BLaER1 (cell line): ENCODE measurements around the gene CRABP2.

Experiments
- H3K27ac ChIP-seq: shearing (Covaris generic); formaldehyde crosslinking; 2 replicates; pipeline ENCODE4 v1.8.1; 2022
- H3K27me3 ChIP-seq: shearing (Covaris generic); formaldehyde crosslinking; 2 replicates; pipeline ENCODE4 v1.8.1; 2022
- H3K36me3 ChIP-seq: shearing (Covaris generic); formaldehyde crosslinking; 2 replicates; pipeline ENCODE4 v1.8.1; 2022
- H3K4me1 ChIP-seq: shearing (Covaris generic); formaldehyde crosslinking; 2 replicates; pipeline ENCODE4 v1.8.1; 2022
- H3K4me2 ChIP-seq: shearing (Covaris generic); formaldehyde crosslinking; 2 replicates; pipeline ENCODE4 v1.8.1; 2022
- H3K4me3 ChIP-seq: shearing (Covaris generic); formaldehyde crosslinking; 2 replicates; pipeline ENCODE4 v1.8.1; 2022
- H3K9ac ChIP-seq: shearing (Covaris generic); formaldehyde crosslinking; 2 replicates; pipeline ENCODE4 v1.8.1; 2022
- H3K9me3 ChIP-seq: shearing (Covaris generic); formaldehyde crosslinking; 2 replicates; pipeline ENCODE4 v1.8.1; 2022
- H4K20me1 ChIP-seq: shearing (Covaris generic); formaldehyde crosslinking; 2 replicates; pipeline ENCODE4 v1.8.1; 2022
- Cebpa-rat ChIP-seq: shearing (Covaris generic); IDR thresholded peaks from 2 replicates; pipeline ENCODE4 v1.8.1; 2022

CRABP2 gene

GRCh38 chr1:156711011-156711817, 5.8 kb upstream of the CRABP2 start:
- Histone ChIP-seq H3K36me3 (peaks cover 9% of the 10 kb centered on the region; the same call in 1 of the 2 replicates), H3K27me3 (no peaks in the 10 kb centered on the region; the same call in 1 of the 2 replicates), H3K4me1 (peaks cover 21% of the 10 kb centered on the region), H3K4me3 (no peak overlapping the region), H3K27ac (no peak overlapping the region), H3K9ac (no peak overlapping the region), H3K4me2 (no peak overlapping the region), H4K20me1 (no peaks in the 10 kb centered on the region), H3K9me3 (no peaks in the 10 kb centered on the region)
- no peak for TF ChIP-seq Cebpa-rat

DNA sequence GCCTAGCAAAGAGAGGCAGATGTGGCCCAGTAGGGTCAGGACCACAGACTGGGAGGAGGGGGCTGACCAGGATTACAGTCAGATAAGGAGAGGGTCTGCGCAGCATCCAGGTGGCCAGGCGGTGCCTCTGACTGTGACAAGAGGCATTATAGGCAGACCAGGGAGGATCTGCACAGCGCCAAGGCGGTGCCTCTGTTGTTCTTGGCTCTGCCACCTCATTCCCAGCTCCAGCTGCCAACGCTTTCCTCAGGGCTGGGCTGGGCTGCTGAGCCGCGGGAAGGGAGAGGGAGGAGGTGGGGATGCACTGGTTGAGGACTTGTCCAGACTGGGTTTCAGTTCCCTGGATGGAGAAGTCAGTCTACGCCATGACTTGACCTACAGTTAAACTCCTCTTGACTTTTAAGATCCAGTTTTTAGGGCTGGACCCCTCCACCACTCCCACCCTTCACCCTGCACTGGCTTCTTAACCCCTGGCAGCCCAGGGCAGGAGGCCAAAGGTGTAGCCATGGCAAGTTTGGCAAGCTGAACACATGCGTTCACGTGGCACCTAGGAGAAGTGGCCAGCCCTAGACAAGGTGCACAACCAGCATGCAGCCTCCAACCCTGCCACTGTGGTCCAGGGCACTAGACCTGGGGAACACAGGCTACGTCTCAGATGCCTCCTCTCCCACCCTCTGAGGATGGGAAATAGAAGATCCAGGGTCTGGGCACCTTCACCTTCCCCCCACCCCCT, 4.5 kb upstream of the CRABP2 start:
- H3K4me1 ChIP-seq = peaks cover 31% of the 10 kb centered on the region
- peaks cover 13% of the 10 kb centered on the region for H3K27me3 ChIP-seq
- H3K9ac ChIP-seq = no peak overlapping the region
- no peaks in the 10 kb centered on the region for H3K9me3 ChIP-seq
- no peak overlapping the region for H3K4me3 ChIP-seq
- H4K20me1 ChIP-seq = no peaks in the 10 kb centered on the region
- H3K4me2 ChIP-seq = no peak overlapping the region
- H3K36me3 ChIP-seq = no peaks in the 10 kb centered on the region
- no peak for TF ChIP-seq Cebpa-rat
- no peak overlapping the region for H3K27ac ChIP-seq

DNA sequence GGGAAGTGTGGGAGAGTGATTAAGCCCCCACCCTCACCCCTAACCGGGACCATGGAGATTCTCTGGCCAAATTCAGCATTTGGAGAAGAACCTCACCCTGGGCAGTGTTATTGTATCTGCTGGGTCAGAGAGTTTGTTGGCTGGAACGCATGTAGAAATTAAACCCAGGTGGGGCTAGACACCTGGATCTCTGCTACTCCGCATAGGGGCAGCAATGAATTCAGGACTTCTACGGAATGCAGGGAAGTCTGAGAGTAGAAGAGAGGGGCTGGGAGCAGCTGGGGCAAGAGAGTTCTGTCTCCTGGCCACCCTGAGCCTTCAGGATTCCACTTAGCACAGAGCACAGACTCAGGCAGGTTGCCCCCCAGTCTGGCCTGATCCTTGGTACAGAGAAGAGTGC, 3.6 kb upstream of the CRABP2 start:
- Histone ChIP-seq H3K27me3 (peaks cover 22% of the 10 kb centered on the region), H3K4me1 (peaks cover 36% of the 10 kb centered on the region)
- no peak for TF ChIP-seq Cebpa-rat

DNA sequence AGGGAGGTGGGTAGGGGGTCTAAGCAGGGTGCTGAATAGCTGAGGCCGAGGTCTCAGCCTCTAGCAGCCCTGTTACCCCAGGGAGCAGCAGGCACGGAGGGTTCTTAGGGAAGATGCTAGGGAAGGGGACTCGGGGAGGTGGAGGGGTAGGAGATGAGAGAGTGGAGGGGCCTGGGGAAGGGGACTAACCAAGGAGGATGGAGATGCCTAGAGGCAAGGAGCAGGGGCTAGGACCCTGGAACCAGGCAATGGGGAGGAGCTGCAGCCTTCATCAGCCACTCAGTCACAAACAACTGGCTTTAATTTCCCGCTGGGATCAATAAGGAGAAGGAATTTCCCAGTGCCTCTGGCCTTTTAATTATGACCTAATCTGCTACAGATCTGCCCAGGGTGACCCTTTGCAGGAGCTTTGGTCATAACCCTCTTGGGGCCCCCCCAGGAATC, 2.9 kb upstream of the CRABP2 start:
- Histone ChIP-seq H3K36me3 (no peaks in the 10 kb centered on the region), H3K27ac (no peak overlapping the region), H3K9ac (no peak overlapping the region), H3K4me2 (peak overlapping the region; percentile 99; the same call in 1 of the 2 replicates), H3K4me3 (no peak overlapping the region), H3K27me3 (peaks cover 30% of the 10 kb centered on the region), H3K9me3 (no peaks in the 10 kb centered on the region), H4K20me1 (no peaks in the 10 kb centered on the region; the same call in none of the 2 replicates), H3K4me1 (peaks cover 36% of the 10 kb centered on the region)
- TF ChIP-seq Cebpa-rat = no peak

More for the DNA sequence above, 3.6 kb upstream of the CRABP2 start:
- Histone ChIP-seq H3K27ac (no peak overlapping the region), H3K36me3 (no peaks in the 10 kb centered on the region), H4K20me1 (no peaks in the 10 kb centered on the region; the same call in 1 of the 2 replicates), H3K4me3 (no peak overlapping the region), H3K9ac (no peak overlapping the region), H3K4me2 (no peak overlapping the region), H3K9me3 (no peaks in the 10 kb centered on the region)

DNA sequence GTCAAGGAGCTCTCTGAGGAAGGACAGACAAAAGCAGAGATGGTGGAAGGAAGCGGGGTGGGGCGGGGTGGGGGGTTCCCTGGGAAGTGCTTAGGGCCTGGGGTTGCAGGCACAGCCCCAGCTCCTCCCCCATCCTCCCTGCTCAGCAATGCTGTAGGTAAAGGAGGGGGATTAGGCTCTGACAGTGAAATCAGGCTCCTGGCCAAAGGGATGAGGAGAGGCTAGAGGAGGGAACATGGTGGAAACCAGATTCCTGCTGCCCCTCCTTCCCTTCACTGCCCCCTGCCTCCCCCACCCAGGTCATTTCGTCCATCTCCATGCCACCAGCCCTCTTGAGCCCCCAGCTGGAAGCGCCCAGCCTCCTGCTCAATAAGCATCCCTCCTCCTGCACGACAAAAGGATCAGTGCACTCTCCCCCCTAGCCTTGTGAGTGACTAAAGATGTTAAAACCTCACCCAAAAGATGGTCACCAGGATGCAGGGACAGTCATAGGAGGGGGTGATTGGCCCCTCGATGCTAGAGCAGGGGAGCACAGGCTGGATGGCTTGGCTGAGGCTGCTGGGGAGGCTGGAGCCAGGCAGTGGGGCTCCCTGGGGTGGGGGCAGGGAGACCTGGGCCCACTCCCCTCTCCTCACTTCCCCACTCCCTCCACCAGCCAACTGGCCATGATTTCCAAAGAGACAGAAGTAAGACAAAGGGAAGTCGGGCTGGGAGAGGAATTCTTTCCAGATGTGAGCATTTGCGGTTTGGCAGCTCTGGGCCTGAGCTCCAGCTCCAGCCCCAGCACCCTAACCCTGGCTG, 2.2 kb upstream of the CRABP2 start:
- Histone ChIP-seq H4K20me1 (no peaks in the 10 kb centered on the region; the same call in none of the 2 replicates), H3K4me3 (no peak overlapping the region), H3K9me3 (no peaks in the 10 kb centered on the region), H3K27ac (no peak overlapping the region), H3K9ac (peak overlapping the region; percentile 77; the same call in 1 of the 2 replicates), H3K36me3 (no peaks in the 10 kb centered on the region), H3K4me2 (peak overlapping the region; percentile 99), H3K4me1 (peaks cover 36% of the 10 kb centered on the region), H3K27me3 (peaks cover 36% of the 10 kb centered on the region)
- TF ChIP-seq Cebpa-rat = no peak

- H3K27ac ChIP-seq = peak overlapping the region; percentile 81
- no peaks in the 10 kb centered on the region for H3K9me3 ChIP-seq
- peak overlapping the region; percentile 99 for H3K4me2 ChIP-seq
- H3K9ac ChIP-seq = peak overlapping the region; percentile 77
- H3K4me3 ChIP-seq = peak overlapping the region; percentile 69
- no peaks in the 10 kb centered on the region for H3K36me3 ChIP-seq
- H4K20me1 ChIP-seq = no peaks in the 10 kb centered on the region; the same call in none of the 2 replicates
- H3K27me3 ChIP-seq = peaks cover 38% of the 10 kb centered on the region
- peaks cover 36% of the 10 kb centered on the region for H3K4me1 ChIP-seq
- TF ChIP-seq Cebpa-rat = no peak
These were observed 1.5 kb upstream of the CRABP2 start for GRCh38 chr1:156706657-156707416.

GRCh38 chr1:156705918-156706656, 704 bp upstream of the CRABP2 start:
- H3K9me3 ChIP-seq = no peaks in the 10 kb centered on the region
- peak overlapping the region; percentile 99 for H3K4me2 ChIP-seq
- H3K27me3 ChIP-seq = peaks cover 38% of the 10 kb centered on the region
- H3K4me3 ChIP-seq = peak overlapping the region; percentile 69
- peak overlapping the region; percentile 77 for H3K9ac ChIP-seq
- TF ChIP-seq Cebpa-rat = no peak
- no peaks in the 10 kb centered on the region for H3K36me3 ChIP-seq
- peaks cover 36% of the 10 kb centered on the region for H3K4me1 ChIP-seq
- no peaks in the 10 kb centered on the region; the same call in none of the 2 replicates for H4K20me1 ChIP-seq
- peak overlapping the region; percentile 81 for H3K27ac ChIP-seq

DNA sequence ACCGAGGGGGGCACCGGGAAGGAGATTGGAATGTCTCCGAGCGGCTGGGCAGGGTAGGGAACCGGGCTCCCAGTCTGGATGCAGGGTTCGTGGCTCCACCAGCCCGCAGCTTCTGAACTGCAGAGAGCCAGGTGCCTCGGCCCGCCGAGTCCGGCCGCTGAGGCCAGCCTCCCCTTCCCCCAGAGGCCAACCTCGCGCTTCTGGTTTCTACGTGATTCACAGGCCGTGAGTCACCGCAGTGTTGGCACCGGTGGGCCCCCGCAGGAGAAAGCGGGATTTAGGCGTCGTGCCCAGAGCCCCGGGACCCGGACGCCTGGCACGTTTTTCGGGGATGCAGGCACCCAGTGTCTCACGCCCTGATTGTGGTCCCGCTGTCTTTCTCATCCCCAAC, 458 bp downstream of the CRABP2 start:
- H3K9me3 ChIP-seq = no peaks in the 10 kb centered on the region
- no peaks in the 10 kb centered on the region; the same call in none of the 2 replicates for H4K20me1 ChIP-seq
- TF ChIP-seq Cebpa-rat = no peak
- H3K27me3 ChIP-seq = peaks cover 38% of the 10 kb centered on the region
- peaks cover 36% of the 10 kb centered on the region for H3K4me1 ChIP-seq
- H3K36me3 ChIP-seq = no peaks in the 10 kb centered on the region
- peak overlapping the region; percentile 99 for H3K4me2 ChIP-seq
- no peak overlapping the region for H3K27ac ChIP-seq
- no peak overlapping the region for H3K9ac ChIP-seq
- H3K4me3 ChIP-seq = peak overlapping the region; percentile 69
